ENCODE data around the gene GTF2F2. TPM values are rescaled to one million over a fixed set of nuclear protein-coding genes. Genes with fewer than 3 reads are reported as not detected.
A peak's percentile ranks its signal among the peaks of the same experiment; 100 is the strongest.

GTF2F2 gene
- total RNA-seq, 1 experiment from 2014 or later = 37.8 TPM

- Histone ChIP-seq H3K27ac (ENCODE audit: low read depth, low read length, poor library complexity, severe bottlenecking) (no peak overlapping the region), H3K4me3 (ENCODE audit: low read depth, low read length, poor library complexity, severe bottlenecking) (no peak overlapping the region), H3K4me1 (ENCODE audit: insufficient read depth, low read length, poor library complexity, severe bottlenecking) (no peaks in the 10 kb centered on the region), H3K9me3 (ENCODE audit: low read depth, low read length, poor library complexity, severe bottlenecking) (no peaks in the 10 kb centered on the region), H3K27me3 (replicated peaks; ENCODE audit: insufficient read depth, low read depth, low read length, poor library complexity) (no peaks in the 10 kb centered on the region), H3K36me3 (ENCODE audit: insufficient read depth, low read length, poor library complexity, severe bottlenecking) (no peaks in the 10 kb centered on the region)
- POLR2A ChIA-PET (ENCODE audit: low non-redundant PET) = no interaction called here
- no peak for TF ChIP-seq EZH2 (IDR thresholded peaks at IDR 0.05; ENCODE audit: borderline replicate concordance, low read depth, low read length, poor library complexity, severe bottlenecking)
- TF ChIP-seq, protein P1, sequence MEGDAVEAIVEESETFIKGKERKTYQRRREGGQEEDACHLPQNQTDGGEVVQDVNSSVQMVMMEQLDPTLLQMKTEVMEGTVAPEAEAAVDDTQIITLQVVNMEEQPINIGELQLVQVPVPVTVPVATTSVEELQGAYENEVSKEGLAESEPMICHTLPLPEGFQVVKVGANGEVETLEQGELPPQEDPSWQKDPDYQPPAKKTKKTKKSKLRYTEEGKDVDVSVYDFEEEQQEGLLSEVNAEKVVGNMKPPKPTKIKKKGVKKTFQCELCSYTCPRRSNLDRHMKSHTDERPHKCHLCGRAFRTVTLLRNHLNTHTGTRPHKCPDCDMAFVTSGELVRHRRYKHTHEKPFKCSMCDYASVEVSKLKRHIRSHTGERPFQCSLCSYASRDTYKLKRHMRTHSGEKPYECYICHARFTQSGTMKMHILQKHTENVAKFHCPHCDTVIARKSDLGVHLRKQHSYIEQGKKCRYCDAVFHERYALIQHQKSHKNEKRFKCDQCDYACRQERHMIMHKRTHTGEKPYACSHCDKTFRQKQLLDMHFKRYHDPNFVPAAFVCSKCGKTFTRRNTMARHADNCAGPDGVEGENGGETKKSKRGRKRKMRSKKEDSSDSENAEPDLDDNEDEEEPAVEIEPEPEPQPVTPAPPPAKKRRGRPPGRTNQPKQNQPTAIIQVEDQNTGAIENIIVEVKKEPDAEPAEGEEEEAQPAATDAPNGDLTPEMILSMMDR (conservative IDR thresholded peaks at IDR 0.05; ENCODE audit: low read depth, low read length) = no peak
- intact Hi-C loops (cut with micrococcal nuclease; ENCODE audit: unreplicated experiment) = no loop called here
- CTCF ChIA-PET = no interaction called here
- no TSS peak for BruUV-seq (replicated peaks)
- no peak for DNase-seq (ENCODE audit: low spot score)
Observed at GRCh38 chr13:45113233-45114224, 6.8 kb upstream of the GTF2F2 start.

- BruUV-seq (replicated peaks) = no TSS peak
- Histone ChIP-seq H3K27ac (ENCODE audit: low read depth, low read length, poor library complexity, severe bottlenecking) (peak overlapping the region; percentile 84), H3K9me3 (ENCODE audit: low read depth, low read length, poor library complexity, severe bottlenecking) (no peaks in the 10 kb centered on the region), H3K4me1 (ENCODE audit: insufficient read depth, low read length, poor library complexity, severe bottlenecking) (peaks cover 11% of the 10 kb centered on the region), H3K27me3 (replicated peaks; ENCODE audit: insufficient read depth, low read depth, low read length, poor library complexity) (no peaks in the 10 kb centered on the region), H3K36me3 (ENCODE audit: insufficient read depth, low read length, poor library complexity, severe bottlenecking) (no peaks in the 10 kb centered on the region), H3K4me3 (ENCODE audit: low read depth, low read length, poor library complexity, severe bottlenecking) (peak overlapping the region; percentile 67)
- intact Hi-C loops (cut with micrococcal nuclease; ENCODE audit: unreplicated experiment) = no loop called here
- TF ChIP-seq, protein P1 (conservative IDR thresholded peaks at IDR 0.05; ENCODE audit: low read depth, low read length) = no peak
- no peak for TF ChIP-seq EZH2 (IDR thresholded peaks at IDR 0.05; ENCODE audit: borderline replicate concordance, low read depth, low read length, poor library complexity, severe bottlenecking)
- DNase-seq (ENCODE audit: low spot score) = no peak
- CTCF ChIA-PET = no interaction called here
- POLR2A ChIA-PET (ENCODE audit: low non-redundant PET) = no interaction called here
Observed at GRCh38 chr13:45119469-45119990, 780 bp upstream of the GTF2F2 start.

GRCh38 chr13:45120967-45121831 lies 889 bp downstream of the GTF2F2 start:
- ChIA-PET POLR2A (ENCODE audit: low non-redundant PET) (no interaction called here), CTCF (no interaction called here)
- peaks cover 11% of the 10 kb centered on the region for H3K4me1 ChIP-seq (ENCODE audit: insufficient read depth, low read length, poor library complexity, severe bottlenecking)
- H3K27me3 ChIP-seq (replicated peaks; ENCODE audit: insufficient read depth, low read depth, low read length, poor library complexity) = no peaks in the 10 kb centered on the region
- intact Hi-C loops (cut with micrococcal nuclease; ENCODE audit: unreplicated experiment) = no loop called here
- TF ChIP-seq EZH2 (IDR thresholded peaks at IDR 0.05; ENCODE audit: borderline replicate concordance, low read depth, low read length, poor library complexity, severe bottlenecking) = no peak
- TF ChIP-seq, protein P1 (conservative IDR thresholded peaks at IDR 0.05; ENCODE audit: low read depth, low read length) = no peak
- DNase-seq (ENCODE audit: low spot score) = peak; percentile 48
- H3K4me3 ChIP-seq (ENCODE audit: low read depth, low read length, poor library complexity, severe bottlenecking) = peak overlapping the region; percentile 67
- no peaks in the 10 kb centered on the region for H3K9me3 ChIP-seq (ENCODE audit: low read depth, low read length, poor library complexity, severe bottlenecking)
- peak overlapping the region; percentile 84 for H3K27ac ChIP-seq (ENCODE audit: low read depth, low read length, poor library complexity, severe bottlenecking)
- BruUV-seq (replicated peaks) = no TSS peak
- no peaks in the 10 kb centered on the region for H3K36me3 ChIP-seq (ENCODE audit: insufficient read depth, low read length, poor library complexity, severe bottlenecking)
